Stimulated activated CD4-positive, alpha-beta T cell treated with anti-CD3 and anti-CD28 coated beads, Interleukin-15, amount 100 ng/mL, for 48 hours (primary cell): ENCODE measurements around the gene ETAA1.

Source experiments
- DNase-seq, 2 donors: peaks; one replicate each; pipeline ENCODE4 v3.0.0-alpha.2; 2020; ENCODE audit warnings: low read depth in 2 of 2

Gene ETAA1

DNA sequence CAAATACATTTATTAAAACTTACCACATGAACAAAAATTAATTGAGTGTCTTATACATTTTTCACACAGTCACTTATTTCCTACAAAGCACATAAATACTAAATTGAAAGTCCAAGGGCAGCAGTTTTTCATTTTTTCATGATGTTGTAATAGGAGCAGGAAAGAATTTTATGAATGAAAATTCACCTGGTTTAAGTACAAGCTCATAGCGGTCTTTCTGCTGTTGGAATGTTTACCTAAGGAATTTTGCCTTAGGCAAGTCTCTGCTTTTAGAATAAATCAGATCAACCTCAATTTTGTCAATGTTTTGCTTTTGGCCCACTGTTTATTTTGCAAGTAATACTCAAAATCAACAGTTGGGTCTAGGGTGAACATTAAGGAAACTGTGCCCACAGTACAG lies 40.0 kb downstream of the ETAA1 start:
- no peak for DNase-seq

DNA sequence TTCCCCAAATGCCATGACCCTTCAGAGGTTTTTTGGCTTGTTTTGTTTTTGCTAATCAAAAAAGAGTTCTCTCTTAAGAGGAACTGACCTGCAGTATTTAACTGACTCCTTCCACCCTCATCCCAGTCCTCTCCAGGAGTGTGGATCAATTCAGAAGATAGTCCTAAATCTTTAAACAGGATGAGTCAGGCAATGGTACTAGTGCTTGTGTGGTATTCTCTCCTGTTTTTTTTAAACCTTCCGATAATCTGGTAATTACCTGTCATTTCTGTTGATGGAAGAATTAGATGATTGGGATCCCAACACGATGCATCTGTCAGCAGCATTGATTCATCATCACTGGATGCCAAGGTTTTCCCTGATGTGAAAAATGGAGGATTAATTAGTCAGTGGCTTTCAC lies 41.2 kb downstream of the ETAA1 start:
- no peak for DNase-seq

DNA sequence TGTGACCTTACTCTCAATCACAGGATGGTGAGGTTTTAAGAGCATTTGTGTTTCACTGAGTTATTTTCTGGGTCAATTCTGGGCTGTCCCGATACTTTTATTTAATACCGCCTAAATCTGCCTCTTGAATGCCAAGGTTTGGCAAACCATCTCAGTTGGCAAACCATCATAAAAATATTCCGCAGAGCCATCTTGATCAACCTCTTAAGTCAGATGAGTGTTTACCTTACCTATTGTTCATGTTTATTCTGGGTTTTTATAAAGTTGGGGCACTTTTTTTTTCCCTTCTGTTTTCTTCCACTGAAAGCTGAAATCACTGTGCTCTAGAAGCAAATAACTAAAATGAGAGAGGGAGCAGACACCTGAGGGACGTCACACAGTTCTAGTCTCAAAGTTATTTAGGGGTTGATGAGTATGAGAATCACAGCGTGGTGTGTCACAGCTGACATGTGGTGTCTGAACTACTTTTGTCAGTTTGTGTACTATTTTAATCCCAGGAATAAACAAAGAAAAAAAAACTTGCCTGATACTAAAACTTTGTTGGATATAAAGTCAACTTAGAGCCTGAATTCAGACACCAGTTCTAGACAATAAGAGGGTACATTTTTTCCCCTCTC lies 48.6 kb downstream of the ETAA1 start:
- no peak for DNase-seq

DNA sequence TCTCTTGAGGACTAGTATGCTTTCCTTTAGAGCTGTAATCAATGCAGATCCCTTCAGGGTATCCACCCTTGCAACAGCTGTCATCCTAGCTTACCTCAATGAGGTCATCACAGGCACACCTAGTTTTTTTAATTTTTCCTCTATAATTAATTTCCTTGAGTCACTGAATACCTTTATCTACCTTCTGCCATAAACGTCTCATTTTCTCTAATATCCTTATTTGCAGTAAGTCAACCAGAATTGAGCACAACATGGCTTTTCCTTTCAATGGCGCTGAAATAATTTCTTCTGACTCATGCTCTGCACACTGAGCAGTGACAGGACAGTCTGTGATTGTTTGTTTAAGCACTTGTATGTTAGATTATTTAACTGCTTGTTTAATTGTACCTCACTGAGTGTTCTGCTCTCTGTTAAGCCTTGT lies 49.4 kb downstream of the ETAA1 start:
- no peak for DNase-seq

DNA sequence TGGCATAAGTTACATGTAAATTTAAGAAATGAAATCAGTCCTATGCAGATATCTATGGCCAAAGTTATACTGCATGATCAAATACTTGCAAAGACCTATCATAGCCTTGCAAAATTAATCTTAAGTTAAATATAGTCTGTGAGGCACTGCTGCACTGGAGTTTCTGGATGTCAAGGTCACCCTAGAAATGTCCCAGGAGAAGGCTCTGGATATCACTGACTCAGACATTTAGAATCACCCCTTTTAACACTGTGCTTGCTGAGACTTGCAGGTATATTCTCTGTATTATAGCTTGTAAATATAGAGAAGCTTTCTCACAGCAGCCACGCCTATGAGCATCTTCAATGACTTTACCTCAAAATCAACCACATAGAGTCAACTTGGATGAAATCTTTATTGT lies 51.5 kb downstream of the ETAA1 start:
- DNase-seq: no peak

DNA sequence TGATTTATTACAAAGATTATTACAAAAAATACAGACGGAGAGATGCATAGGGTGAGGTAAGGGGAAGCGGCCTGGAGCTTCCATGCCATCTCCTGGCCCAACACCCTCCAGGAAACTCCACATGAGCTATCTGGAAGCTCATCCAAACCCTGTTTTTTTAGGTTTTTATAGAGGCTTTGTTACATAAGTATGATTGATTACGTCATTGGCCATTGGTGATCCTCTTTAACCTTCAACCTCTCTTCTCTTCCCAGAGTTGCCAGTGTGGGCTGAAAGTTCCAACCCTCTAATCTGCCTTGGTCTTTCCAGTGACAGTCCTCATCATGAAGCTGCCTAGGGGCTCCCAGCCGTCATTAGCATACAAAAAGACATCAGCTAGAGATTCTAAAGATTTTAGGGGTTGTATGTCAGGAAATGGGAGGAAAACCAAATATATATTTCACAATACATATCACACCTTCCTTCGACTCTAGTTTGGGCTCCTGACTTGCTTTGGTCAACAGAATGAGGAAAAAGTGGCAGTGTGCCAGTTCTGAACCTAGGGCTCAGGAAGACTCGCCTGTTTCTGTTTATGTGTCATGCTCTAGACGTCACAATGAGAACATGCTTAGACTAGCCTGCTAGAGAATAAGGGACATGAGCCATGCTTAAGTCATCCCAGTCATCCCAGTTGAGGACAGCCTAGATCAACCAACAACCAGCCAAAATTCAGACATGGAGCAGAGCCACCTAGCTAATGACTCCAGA lies 54.1 kb downstream of the ETAA1 start:
- DNase-seq: no peak

DNA sequence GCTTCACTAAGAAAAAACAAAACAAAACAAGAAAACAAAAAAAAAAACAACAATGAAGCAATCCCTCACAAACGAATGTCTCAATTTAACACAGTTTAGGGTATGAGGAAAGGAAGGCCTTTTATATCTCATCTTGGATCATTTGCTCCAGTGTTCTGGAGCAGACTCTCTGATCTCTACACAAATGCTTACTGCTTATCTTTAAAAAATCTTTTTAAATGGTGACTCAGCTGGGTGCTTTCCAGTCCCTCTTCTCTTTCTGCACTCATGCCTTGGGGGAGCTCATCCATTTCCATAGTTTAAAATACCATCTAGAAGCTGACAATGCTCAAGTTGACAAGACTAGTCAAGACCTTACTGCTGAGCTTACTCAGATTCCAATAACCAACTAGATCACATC lies 56.2 kb downstream of the ETAA1 start:
- DNase-seq: no peak

DNA sequence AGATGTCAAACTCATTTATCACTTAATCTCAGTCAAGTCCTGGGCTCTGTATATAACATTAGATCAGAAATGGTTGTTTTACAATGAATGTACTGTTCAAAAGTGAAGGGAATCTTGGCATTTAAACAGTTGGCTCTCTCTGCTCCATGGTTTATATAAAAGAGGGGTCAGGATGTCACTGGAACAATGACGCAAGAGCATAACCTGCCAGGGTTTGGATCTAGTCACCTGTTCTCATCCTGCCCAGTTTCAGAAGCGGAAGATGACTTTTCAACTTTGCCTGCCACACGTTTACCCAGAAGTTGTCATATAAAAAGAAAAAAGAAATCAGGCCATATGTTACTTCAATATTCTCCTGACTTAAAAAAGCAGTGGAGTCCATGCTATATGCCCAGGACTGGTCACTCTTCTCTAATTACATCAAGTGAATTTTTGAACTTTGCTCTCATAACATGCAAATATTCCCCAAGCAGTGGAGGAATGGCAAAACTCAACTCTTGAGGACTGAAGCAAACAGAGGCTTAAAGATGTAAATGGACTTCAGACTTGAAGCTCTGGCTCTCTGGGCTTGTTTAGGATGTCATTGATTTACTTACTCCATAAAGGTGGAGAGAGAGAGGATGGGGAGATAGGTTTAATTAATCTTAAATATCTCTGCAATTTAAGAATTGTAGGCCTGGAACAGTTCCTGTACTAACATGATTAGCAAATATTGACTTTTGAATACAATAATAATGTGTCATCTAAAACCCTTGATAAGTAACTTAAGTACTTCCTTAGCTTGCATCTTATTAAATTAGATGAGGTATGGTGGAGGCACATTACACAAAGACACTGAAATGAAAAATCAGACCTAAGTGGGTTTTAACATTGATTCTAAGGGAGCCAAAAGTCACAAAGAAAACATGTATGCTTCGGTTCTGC lies 58.3 kb downstream of the ETAA1 start:
- DNase-seq: no peak

DNA sequence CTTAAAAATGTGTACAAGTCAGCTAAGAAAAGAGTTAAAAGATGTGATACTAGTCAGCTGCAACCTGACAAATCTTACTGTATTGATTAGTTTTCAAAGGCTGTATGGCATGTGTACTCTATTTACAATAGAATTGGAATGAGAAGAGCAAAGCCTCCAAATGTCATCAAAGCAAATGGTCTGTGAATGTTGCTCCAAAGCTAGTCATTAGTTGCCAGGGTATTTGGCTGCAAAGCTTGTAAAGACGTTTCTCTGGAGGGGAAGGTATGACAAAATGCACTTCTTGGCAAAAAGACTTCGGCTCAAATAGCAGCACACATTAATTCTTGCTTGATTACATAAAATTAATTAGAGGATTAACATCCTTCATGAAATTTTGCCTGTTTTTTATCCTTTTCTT lies 59.3 kb downstream of the ETAA1 start:
- no peak for DNase-seq

DNA sequence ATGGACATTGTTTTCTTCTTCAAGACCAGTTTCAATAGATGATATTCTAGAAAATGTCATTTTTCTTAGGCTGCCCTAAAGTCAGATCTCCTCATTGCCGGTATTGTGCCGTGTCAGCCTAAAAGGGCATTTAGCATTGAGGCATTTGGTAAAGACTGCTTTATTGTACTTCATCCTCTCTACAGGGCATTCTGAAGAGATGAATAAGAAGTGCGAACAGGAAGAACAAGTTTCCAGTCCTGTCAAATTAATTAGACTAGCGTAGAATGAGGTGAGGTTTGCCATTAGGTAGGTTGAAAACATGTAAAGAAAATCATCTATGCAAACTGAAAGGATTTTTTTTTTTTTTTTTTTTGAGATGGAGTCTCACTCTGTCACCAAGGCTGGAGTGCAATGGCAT lies 60.6 kb downstream of the ETAA1 start:
- no peak for DNase-seq

DNA sequence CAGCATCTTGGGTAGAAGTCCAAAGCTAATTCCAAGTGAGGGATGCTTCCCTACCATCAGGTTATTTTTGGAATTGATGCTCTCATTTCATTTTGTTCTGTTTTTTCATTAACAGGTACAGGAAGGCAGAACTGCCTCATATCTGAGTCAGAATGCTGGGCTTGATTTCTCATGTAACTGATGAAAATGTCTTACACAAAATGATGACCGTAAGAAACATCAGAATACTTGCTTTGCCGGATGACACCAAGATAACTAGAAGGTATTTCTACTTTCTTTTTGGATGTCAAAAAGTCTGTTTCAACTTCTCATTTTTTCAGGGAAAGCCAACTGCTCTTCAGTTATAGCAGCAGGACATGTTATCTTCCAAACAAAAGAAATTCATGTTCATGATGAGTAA lies 62.6 kb downstream of the ETAA1 start:
- DNase-seq: no peak
